ENCODE results near the gene SLC66A1. TPM values are rescaled to one million over a fixed set of nuclear protein-coding genes. Genes with fewer than 3 reads are reported as not detected.

Gene SLC66A1
- total RNA-seq, 1 experiment from 2014 or later, result 22.5 TPM

DNA sequence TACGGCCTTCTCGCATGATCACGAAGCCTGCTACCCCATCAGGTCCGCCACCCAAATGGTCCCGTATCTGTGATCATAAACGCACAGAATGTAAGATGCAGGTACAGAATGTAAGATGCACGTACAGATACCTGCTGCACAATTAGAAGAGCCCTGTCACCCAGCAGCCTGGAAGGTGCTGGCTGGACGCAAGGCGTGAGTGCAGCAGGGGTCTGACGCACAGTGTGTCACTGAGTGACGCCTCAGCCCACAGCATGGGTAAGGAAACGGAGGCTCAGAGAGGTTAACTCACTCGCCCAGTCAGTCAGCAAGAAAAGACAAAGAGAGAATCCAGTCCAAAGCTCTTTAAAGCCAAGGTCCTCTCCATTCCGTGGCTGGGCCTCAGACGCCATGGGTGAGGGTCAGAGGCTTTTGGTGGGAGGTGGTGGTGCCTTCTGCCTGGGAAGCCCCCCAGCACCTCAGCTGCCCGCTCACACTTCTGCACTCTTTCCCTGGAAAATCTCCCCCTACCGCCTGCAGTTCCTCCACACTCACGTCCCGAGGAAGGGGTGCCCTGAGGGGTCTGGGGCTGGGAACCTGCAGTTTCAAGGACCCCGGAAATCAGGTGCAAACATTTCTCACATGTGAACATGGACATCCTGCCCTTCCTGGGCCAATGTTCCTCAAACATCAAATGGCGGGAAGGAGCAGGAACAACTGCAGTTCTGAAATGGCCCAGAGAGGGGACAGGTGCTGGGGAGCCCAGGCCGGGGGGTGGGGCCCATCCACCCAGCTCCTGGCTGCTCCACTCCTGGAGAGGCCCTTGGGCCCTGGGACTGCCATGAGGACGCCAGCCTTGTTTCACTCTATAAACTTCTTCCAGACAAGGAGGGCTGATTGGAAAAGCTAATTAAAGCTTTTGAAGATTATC, 59.4 kb downstream of the SLC66A1 start:
- no peak overlapping the region for H2AFZ ChIP-seq (ENCODE audit: low read length)
- no peak overlapping the region for H3K23ac ChIP-seq (ENCODE audit: insufficient read length, low read depth, low read length)
- peaks cover 13% of the 10 kb centered on the region for H3K79me1 ChIP-seq (ENCODE audit: insufficient read depth, low read depth, low read length, poor library complexity, severe bottlenecking)
- no peak overlapping the region for H2BK12ac ChIP-seq (ENCODE audit: insufficient read length, low read depth, low read length)
- H3K4me3 Mint-ChIP-seq, result no peak overlapping the region
- H2BK15ac ChIP-seq (ENCODE audit: low read depth, low read length), result no peak overlapping the region
- H3K4ac ChIP-seq (ENCODE audit: low read depth, low read length), result no peak overlapping the region
- H3T11ph ChIP-seq (ENCODE audit: low read length), result no peak overlapping the region
- no peak for DNase-seq
- H4K20me1 ChIP-seq (ENCODE audit: control insufficient read depth, insufficient read depth, insufficient read length), result no peaks in the 10 kb centered on the region
- peaks cover 9 to 10% of the 10 kb centered on the region in 2 experiments for H3K4me1 Mint-ChIP-seq
- H3K18ac ChIP-seq (ENCODE audit: insufficient read length, low read depth, low read length), result no peak overlapping the region
- H3K27ac ChIP-seq (ENCODE audit: insufficient read length, low read depth, low read length), result no peak overlapping the region
- H3K36me3 Mint-ChIP-seq (ENCODE audit: insufficient read depth in 1 of 3, low read depth in 3 of 3), result peaks cover 7 to 24% (median 9%) of the 10 kb centered on the region in 3 experiments
- H3K9me3 Mint-ChIP-seq, result no peaks in the 10 kb centered on the region
- peaks cover 2% of the 10 kb centered on the region; the same call in 1 of the 2 replicates for H3K79me2 ChIP-seq (ENCODE audit: insufficient read depth, low read length)
- H3K27me3 Mint-ChIP-seq (ENCODE audit: low read depth), result no peaks in the 10 kb centered on the region
- no peak overlapping the region for H4K5ac ChIP-seq (ENCODE audit: insufficient read length, low read depth, low read length)
- no peaks in the 10 kb centered on the region for H3K9me3 ChIP-seq (ENCODE audit: control insufficient read depth, low read depth, low read length)
- no peak overlapping the region for H3K56ac ChIP-seq (ENCODE audit: insufficient read length, low read depth, low read length)
- TF ChIP-seq, protein P1, sequence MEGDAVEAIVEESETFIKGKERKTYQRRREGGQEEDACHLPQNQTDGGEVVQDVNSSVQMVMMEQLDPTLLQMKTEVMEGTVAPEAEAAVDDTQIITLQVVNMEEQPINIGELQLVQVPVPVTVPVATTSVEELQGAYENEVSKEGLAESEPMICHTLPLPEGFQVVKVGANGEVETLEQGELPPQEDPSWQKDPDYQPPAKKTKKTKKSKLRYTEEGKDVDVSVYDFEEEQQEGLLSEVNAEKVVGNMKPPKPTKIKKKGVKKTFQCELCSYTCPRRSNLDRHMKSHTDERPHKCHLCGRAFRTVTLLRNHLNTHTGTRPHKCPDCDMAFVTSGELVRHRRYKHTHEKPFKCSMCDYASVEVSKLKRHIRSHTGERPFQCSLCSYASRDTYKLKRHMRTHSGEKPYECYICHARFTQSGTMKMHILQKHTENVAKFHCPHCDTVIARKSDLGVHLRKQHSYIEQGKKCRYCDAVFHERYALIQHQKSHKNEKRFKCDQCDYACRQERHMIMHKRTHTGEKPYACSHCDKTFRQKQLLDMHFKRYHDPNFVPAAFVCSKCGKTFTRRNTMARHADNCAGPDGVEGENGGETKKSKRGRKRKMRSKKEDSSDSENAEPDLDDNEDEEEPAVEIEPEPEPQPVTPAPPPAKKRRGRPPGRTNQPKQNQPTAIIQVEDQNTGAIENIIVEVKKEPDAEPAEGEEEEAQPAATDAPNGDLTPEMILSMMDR (conservative IDR thresholded peaks at IDR 0.05), result no peak
- no peak overlapping the region for H3K4me2 ChIP-seq (ENCODE audit: insufficient read depth, insufficient read length, low read length)
- H4K91ac ChIP-seq (ENCODE audit: insufficient read length, low read depth, low read length), result no peak overlapping the region
- H3K23me2 ChIP-seq (ENCODE audit: insufficient read length, low read depth, low read length, poor library complexity, severe bottlenecking), result no peaks in the 10 kb centered on the region
- no peak overlapping the region for H4K8ac ChIP-seq (replicated peaks; ENCODE audit: insufficient read length, low read depth, low read length)
- no peak overlapping the region for H2BK5ac ChIP-seq (ENCODE audit: insufficient read length, low read length)
- no peak overlapping the region for H2BK120ac ChIP-seq (ENCODE audit: low read depth, low read length, poor library complexity, severe bottlenecking)
- no peaks in the 10 kb centered on the region for H3K27me3 ChIP-seq (ENCODE audit: insufficient read depth, low read length)
- no peak overlapping the region for H2BK20ac ChIP-seq (ENCODE audit: low read depth, low read length, poor library complexity, severe bottlenecking)
- no peak overlapping the region; the same call in 1 of the 2 replicates for H3K14ac ChIP-seq (ENCODE audit: insufficient read depth, low read length)
- no peak overlapping the region for H3K9ac ChIP-seq (ENCODE audit: extremely low read depth, insufficient read length, low read length)
- no CpG with 5 or more reads among the region's 23 CpGs for WGBS (ENCODE audit: extremely low coverage, insufficient read length, low lambda C conversion rate)
- H3K27ac Mint-ChIP-seq, result peak overlapping the region in 1 of 3 experiments; percentile 61; a peak in 1 of 7 replicates
- H2AK5ac ChIP-seq (ENCODE audit: insufficient read length, low read length), result no peak overlapping the region
- no peaks in the 10 kb centered on the region for H3K4me1 ChIP-seq (ENCODE audit: insufficient read depth, low read length)
